Tongue (tissue), 2 donors: ENCODE results near the gene RAP1B. TPM values are rescaled to one million over a fixed set of nuclear protein-coding genes. Genes with fewer than 3 reads are reported as not detected.

Experiments
- DNase-seq: peaks from one replicate; pipeline ENCODE4 v3.0.0-alpha.2; 2015
- total RNA-seq: library from RNA; depleted of rRNA; stranded (reverse); fragments of >200 nt; gene quantifications from one replicate; pipeline ENCODE4 v1.2.3, GENCODE V29; 2014

Gene RAP1B
- 149 TPM for total RNA-seq

- peak; percentile 95 for DNase-seq
These were observed at the start of gene RAP1B for GRCh38 chr12:68610370-68611093. Gene RAP1B (plus strand): TSS chr12:68610899. CDS start chr12:68648725, 37,826 bp downstream.

- DNase-seq = no peak
These were observed 48.9 kb upstream of the RAP1B start for GRCh38 chr12:68561830-68562229.

DNA sequence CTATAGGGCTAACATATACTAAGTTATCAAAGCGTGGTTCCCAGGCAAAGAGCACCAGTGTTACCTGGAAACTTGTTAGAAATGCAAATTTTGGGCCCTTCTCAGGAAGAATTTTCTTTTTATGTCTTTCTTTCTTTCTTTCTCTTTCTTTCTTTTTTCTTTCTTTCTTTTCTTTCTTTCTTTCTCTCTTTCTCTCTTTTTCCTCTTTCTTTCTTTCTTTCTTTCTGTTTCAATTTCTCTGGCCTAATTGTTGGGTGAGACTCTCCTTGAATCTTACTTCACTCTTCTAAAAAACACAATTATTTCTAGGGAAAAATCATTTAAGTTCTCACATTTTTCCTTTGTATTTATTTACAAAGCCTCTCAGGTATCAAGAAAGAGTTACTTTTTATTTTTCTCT lies 46.5 kb upstream of the RAP1B start:
- no peak for DNase-seq

DNA sequence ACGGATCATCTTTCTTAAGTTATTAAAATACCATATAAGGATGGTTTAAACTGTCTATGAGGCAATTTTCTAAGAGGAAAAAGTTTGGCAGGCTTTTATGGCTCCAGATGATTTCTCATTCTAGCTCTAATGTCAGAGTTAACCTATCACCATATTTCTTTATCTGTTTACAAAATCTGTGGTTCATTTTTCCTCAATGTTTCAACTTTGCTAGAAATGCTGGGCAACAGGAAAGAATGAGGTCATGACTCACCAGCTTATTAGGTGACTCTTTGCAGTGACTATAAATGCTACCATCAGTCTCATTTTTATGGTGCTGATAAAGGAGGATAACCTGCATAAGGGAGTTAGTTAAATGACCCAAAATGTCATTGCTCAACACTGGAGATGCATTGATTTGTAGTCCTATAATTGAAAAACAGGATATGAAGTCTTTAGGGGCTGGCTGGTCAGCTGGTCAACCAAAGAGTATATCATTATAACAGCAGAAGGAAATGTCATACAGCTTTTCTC lies 45.3 kb upstream of the RAP1B start:
- no peak for DNase-seq

DNA sequence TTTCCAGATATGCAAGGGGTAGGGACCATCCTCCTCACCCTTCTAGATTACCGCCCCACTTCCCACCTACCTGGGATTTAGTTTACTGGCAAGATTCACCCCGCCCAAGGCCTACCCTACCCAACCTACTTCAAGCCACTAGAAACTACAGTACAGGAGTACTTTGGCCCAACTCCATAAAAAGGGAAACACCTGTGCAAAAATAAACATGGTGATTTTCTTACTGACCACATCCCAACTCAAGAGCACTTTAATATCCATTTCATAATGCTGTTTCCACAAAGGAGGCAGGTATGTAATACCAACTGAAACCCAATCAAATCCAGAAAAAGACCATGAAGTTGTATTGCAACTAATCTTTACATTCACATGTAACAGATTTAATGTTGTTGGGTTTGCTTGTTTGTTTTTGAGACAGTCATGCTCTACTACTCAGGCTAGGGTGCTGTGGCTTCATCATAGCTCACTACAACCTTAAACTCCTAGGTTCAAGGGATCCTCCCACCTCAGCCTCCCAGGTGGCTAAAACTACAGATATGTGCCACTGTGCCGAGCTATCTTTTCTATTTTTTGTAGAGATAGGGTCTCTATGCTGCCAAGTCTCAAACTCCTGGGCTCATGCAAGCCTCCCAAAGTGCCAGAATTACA lies 41.7 kb upstream of the RAP1B start:
- DNase-seq = no peak

GRCh38 chr12:68572661-68573060 lies 38.0 kb upstream of the RAP1B start:
- DNase-seq = no peak

DNA sequence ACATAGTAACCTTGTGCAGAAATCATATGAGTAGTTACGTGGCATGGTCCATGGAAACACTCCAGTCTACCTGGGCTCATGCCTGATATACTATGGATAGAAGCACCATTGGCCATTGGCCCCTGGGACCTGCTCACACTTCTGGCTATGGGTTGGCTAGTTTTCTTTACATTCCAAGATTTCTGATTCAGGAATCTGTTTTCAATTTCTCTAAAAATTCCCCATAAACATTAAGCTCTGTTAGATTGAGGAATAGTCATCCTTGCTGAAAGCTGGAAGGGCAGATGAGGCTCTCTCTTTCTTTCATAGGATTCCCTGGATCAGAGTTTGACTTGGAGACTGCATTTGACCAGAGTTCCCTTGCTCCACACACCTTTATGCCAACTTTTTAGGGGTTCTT lies 37.3 kb upstream of the RAP1B start:
- no peak for DNase-seq

DNA sequence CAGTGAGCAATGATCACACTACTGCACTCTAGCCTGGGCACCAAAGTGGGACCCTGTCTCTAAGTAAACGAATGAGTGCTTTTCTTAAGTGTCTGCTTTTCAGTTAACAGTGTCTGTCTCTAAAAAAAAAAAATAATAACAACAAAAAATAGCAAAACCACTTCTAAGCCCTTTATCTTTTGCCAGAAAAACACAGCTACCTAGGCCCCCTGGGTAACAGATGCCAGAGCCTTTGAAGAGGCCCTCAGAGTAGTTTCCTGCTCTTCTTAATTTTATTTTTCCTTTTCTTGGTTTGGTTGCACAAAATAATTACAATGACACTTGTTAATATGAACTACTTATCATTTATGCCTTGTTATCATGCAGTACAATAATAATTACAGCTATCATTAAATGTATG lies 32.8 kb upstream of the RAP1B start:
- DNase-seq = no peak

DNA sequence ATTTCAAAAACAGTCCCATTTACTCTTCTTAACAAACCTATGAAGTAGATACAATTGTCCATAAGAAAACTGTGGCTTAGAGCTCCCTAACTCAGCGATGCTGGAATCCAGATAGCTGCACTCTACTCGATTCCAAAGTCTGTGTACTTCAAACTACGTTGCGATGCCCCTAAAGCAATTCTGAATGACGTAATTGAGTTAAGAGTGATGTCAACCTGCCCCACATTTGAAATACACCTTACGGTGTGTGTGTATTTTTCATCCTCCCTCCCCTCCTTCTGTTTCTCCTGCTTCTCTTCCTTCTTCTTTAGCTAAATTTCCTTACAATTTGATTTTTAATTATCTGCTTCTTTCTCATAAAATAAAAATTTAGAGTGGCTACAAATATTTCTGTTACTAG lies 31.9 kb upstream of the RAP1B start:
- DNase-seq = no peak

GRCh38 chr12:68579254-68579653 lies 31.4 kb upstream of the RAP1B start:
- no peak for DNase-seq

GRCh38 chr12:68580911-68581310 lies 29.8 kb upstream of the RAP1B start:
- DNase-seq = no peak

GRCh38 chr12:68581926-68582325 lies 28.8 kb upstream of the RAP1B start:
- no peak for DNase-seq

GRCh38 chr12:68585966-68586365 lies 24.7 kb upstream of the RAP1B start:
- DNase-seq = no peak

DNA sequence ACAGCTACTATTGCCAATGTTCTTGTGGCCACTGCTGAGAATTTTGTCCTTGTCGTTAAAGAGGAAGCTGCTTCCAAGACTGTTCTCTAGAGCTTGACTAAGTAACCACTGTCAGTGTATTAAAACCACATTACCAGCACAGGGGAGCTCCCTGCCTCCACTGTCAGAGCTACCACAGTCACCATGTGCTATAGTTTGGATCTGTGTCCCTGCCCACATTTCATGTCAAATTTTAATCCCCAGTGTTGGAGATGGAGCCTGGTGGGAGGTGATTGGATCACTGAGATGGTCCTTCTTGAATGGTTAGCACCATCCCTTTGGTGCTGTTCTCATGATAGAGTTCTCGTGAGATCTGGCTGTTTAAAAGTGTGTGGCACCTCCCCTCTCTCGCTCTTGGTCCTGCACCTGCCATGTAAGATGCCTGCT lies 23.2 kb upstream of the RAP1B start:
- no peak for DNase-seq

DNA sequence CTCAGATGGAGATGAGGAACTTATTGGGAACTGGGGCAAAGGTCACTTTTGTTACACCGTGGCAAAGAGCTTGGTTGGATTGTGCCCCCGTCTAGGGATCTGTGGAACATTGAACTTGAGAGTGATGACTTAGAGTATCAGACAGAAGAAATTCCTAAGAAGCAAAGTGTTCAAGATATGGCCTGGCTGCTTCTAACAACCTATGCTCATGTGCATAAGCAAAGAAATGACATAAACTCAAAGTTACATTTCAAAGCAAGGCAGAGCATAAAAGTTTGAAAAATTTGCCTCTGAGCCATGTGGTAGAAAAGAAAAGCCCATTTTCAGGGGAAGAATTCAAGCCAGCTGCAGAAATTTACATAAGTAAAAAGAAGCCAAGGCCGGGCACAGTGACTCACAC lies 21.5 kb upstream of the RAP1B start:
- no peak for DNase-seq

DNA sequence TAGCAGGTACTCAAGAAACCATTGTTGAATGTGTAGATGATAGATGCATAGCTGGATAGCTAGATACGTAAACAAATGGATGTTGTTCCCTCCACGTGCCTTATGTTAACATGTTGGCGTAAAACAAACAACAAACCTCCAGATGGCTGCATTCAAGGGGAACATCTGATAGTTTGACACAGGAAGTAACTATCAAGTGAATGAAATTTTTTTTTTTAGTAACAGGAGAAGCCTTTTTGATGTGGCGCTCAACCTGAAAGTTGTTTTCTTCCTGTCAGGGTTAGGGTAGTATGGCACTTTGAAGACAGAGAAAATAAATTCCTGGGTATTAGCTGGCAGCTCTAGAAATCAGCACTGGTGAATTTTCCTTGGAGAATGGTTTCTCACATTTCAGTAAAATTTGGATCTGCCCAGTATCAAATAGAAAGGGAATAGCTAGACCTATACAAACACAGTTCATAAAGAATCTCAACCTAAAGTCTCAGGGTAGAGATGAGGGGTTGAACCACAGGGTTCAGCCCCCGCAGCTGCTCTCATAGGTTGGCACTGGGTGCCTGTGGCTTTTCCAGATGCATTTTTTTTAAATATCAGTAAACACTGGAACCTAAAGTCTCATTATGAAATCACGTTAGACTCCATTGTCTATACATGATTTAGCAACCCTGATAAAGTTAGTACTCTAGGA lies 18.8 kb upstream of the RAP1B start:
- DNase-seq = no peak

DNA sequence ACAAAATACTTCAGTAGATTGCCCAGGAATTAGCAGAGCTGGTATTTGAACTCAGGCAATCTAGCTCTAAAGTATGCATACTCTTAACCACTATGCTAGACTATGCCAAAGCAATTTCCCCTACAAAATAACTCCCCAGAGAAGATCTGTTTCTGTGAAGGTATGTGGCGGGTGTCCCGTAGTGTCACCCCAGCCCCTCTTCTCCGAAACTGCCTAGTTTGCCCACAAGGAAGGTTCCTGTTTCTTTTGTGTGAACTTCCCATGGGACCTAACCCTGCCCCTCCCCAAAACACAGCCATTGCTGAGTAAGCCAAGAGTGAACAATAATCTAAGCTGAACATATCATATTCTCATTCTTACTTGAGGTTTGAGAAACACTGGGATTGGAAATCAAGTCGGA lies 15.5 kb upstream of the RAP1B start:
- no peak for DNase-seq

- no peak for DNase-seq
These were observed 8.9 kb upstream of the RAP1B start for GRCh38 chr12:68601767-68602166.

GRCh38 chr12:68602720-68603119 lies 8.0 kb upstream of the RAP1B start:
- DNase-seq = no peak

- no peak for DNase-seq
These were observed 2.5 kb upstream of the RAP1B start for GRCh38 chr12:68608191-68608590.

DNA sequence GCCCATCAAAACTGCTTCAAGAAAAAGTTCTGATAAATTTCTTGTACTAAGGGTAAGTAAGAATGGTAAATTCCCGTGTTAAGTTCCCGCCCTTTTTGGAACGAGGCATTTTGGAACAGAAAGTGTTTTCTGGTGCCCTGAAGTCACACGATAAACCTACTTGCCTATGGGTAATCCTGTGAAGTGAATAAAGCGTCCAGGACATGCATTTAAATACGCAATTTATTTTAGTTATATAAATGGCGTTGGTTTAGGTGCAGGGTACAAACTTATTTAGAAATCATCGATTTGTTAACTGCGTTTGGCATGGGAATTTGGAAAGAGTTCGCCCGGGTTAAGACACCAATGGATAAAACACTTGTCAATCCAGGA lies 715 bp upstream of the RAP1B start:
- DNase-seq = peak; percentile 72

DNA sequence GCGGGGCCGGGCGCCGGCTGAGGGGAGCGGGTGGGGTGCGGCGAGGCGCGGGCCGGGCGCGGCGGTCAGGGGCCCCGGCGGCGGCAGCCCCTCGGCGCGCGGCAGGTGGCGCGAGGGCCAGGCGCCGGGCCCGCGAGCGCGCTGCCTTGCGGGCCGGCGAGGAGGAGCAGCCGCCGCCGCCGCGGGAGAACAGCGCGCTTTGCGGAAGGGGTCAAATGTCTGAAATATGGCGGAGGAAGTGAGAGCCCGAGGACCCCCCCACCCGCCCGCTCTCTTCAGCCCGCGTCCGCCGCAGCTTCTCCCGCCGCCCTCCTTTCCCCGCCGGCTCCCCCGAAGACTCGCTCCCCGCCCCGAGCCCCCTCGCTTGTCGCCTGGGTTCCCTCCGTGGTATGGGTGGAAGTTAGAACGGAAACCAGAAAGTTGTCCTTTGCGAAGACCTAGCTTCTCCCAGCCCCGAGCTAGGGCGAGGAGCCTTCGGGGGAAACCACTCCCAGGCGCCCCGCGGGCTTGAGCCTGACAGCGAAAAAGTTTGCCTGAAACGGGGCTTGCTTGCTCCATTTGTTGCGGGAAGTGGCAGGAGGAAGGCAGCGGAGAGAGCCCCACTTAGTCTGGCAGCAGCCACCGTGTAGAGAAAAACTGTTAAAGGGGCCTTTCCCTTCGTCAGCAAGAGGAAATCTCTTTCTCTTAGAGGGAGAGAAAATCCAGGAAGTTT lies 551 bp downstream of the RAP1B start:
- DNase-seq = peak; percentile 87

GRCh38 chr12:68611806-68612160 lies 1.1 kb downstream of the RAP1B start:
- no peak for DNase-seq
